HG03108 (cell line): Measurements from ENCODE around the gene LSM4.
"Not testable (repeated sequence)": the region's sequence is repeated elsewhere in the genome, so short reads cannot be mapped to it uniquely, and the experiment has no call there.

Experiments used
- ATAC-seq: cut with Tn5 transposase; IDR thresholded peaks from one replicate; pipeline ENCODE4 v1.9.1; 2021; ENCODE audit warnings: moderate library complexity; ENCODE audit not compliant: unreplicated experiment

Gene LSM4

DNA sequence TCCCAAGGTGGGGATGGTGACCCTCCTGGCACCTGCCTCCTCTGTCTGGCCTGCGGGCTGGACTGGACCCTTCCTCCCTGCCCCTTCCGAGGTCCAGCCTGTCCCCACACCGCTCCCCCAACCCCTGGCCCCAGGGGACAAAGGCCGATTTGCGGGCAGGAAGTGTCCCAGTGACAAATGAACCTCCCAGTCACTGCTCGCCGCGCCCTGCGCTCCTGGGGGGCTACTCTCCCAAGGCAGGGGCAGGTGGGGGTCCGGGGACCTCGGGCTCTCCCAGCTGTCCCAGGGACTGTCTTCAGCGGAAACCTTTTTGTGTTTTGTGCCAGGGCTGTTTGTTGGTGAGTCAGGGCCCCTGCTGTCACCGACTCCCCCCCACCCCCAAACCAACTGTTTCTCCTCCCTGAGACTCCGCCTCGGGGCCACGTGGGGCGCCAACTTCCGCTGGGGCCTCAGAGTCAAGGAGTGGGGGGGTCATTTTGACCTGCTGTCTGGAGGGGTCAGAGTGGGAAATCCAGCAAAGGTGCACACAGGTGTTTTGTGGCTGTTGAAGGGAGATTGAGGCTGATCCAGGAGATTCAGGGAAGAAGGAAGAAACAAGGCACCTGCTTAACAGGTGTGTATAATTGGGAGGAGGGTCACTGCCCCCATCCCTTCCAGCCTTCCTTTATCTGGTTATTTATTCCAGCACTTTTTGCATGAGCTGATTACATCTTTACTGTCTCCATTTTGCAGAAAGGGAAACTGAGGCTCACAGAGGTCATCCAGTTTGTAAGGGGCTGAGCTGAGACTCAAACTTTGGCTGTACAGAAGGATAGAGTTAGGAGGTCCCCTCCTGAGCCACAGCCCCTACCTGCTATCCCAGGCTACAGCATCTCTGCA lies 18.4 kb upstream of the LSM4 start:
- peak; percentile 42 for ATAC-seq

DNA sequence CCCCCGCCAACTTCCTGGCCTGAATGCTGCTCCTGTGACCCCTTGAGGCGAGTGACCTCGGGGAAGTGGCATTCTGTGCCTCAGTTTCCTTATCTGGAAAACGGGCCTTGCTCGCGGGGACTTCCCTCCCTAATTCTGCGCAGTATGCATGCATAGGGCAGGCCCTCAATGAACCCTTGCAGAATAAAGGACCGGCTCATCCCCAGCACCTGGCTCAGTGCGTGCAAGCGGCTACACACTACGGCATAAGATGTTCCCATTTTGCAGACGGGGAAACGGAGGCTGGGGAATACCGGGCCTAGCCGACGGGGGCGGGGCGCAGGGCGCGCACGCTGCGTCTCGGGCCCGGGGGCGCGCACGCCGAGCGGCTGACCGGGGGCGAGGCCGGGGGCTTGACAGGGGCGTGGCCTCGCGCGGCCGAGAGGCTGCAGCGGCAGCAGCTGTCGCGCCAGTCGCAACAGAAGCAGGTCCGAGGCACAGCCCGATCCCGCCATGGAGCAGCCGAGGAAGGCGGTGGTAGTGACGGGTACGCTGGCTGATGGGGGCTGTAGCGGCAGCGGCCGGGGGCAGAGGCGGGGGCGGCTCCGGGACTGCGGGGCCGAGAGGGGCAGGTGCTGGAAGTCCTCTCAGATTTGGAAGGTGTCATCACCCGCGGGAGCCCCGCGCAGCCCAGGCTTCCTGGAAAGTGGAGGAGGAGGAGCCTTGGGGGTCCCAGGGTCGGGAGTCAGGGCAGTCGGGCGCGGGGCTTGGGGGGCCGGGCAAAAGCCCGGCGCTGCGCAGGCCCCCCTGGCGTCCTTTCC lies 17.5 kb upstream of the LSM4 start, which contains the start of gene PGPEP1:
TSS of gene PGPEP1 (plus strand) at position 409 of the 800 bp plus-strand sequence. CDS start at position 493, 84 bp downstream.
- ATAC-seq, result peak; percentile 45

DNA sequence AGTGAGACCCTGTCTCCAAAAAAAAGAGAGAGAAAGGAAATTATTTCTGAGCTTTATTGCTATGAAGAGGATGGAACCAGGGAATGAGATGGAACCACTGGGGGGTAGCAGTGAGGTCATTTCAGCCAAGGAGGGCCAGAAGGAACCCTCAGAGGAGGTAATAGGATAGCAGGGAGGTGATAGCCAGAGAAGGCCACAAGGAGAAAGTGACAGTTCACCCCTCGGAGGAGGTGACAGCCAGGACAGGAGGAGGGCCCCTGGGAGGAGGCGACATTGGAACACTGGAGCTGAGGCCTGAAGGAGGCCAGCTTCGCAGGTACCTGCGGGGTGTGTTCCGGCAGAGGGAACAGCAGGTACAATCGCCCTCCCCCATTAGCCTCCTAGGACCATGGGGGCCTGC lies 16.8 kb upstream of the LSM4 start:
- ATAC-seq, result no peak

DNA sequence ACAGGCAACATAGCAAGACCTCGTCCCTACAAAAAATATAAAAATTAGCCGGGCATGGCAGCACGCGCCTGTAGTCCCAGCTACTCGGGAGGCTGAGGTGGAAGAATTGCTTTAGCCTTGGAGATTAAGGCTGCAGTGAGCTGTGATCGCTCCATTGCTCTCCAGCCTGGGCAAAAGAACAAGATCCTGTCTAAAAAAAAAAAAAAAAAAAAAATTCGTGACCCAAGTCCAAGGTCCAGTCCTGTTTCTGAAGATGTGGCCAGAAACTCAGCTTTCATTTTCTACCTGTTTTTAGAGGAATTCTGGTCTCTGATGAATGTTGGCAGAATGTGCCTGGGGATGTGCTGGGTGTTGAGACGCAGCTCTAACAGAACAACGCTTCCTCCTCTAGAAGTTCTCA lies 15.7 kb upstream of the LSM4 start:
- no peak for ATAC-seq

DNA sequence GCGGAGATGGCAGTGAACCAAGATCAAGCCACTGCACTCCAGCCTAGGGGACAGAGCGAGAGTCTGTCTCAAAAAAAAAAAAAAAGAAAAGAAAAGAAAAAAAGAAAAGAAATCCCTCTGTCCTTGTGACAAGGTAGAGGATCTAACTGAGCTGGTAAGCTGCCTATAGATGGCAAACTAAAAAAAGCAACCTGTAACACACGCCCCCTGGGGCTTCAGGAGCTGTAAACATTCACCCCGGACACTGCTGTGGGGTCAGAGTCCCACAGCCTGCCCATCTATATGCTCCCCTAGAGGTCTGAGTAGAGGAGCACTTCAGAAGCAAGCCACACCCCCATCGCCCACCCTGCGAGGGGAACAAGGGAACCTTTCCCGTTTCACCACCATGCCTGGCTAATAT lies 13.2 kb upstream of the LSM4 start:
- no peak for ATAC-seq

DNA sequence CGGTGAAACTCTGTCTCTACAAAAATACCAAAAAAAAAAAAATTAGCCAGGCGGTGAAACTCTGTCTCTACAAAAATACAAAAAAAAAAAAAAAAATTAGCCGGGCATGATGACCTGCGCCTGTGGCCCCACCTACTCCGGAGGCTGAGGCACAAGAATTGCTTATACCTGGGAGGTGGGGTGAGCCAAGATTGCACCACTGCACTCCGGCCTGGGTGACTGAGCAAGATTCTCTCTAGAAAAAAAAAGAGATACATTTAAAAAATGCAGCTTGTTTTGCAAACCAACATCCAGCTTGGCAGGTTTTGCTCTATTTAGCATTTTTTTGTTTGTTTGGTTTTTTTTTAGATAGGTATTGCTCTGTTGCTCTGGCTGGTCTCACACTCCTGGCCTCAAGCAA lies 10.8 kb upstream of the LSM4 start:
- ATAC-seq, result no peak

DNA sequence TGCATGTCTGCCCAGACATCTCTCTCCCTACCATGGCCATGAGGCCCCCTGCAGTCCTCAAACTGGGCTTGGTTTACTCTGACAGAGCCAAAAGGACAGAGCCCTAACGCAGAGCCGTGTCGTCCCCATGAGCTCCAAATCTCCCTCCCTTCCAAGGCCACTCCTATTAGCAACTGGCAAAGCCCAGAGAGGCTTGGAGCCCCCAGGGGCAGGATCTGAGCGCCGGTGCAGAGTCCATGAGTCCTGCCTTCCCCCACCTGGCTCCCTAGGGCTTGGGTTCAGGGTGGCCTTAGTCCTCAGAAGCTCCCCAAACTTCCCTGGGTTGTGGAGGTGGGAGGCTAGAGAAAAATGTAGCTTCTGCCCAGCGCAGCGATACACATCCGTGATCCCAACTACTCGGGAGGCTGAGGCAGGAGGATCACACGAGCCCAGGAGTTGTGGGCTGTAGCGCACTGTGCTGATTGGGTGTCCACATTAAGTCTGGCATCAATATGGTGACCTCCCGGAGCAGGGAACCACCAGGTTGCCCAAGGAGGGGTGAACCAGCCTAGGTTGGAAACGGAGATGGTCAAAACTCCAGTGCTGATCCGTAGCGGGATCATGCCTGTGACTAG lies 10.1 kb upstream of the LSM4 start:
- ATAC-seq, result no peak

DNA sequence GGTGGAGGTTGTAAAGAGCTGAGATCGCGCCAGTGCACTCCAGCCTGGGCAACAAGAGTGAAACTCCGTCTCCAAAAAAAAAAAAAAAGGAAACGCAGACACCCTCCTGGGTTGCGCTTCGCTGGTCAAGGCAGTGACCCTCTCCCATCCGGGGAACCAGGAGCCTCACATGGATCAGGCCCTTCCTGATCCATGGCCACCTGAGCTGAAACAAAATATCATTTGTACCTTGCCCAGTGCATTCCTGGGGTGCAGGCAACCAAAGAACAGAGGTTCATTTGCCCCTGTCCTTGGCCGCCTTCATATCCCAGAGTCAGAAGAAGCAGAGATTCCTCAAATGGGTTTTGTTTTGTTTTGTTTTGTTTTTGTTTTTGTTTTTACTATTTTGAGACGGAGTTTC lies 8.0 kb upstream of the LSM4 start:
- no peak for ATAC-seq

DNA sequence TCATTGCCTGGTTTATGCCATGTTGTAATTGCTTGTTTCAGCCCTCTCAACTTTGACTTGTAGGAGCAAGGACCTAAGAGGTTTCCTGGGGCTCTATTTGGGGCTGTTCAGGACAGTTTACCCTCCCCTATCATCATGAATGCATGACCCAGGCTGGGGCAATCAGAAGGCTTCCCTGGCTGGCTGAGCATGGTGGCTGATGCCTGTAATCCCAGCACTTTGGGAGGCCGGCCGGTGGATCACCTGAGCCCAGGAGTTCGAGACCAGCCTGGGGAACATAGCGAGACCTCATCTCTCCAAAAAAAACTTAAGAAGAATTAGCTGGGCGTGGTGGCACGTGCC lies 6.1 kb upstream of the LSM4 start:
- no peak for ATAC-seq

DNA sequence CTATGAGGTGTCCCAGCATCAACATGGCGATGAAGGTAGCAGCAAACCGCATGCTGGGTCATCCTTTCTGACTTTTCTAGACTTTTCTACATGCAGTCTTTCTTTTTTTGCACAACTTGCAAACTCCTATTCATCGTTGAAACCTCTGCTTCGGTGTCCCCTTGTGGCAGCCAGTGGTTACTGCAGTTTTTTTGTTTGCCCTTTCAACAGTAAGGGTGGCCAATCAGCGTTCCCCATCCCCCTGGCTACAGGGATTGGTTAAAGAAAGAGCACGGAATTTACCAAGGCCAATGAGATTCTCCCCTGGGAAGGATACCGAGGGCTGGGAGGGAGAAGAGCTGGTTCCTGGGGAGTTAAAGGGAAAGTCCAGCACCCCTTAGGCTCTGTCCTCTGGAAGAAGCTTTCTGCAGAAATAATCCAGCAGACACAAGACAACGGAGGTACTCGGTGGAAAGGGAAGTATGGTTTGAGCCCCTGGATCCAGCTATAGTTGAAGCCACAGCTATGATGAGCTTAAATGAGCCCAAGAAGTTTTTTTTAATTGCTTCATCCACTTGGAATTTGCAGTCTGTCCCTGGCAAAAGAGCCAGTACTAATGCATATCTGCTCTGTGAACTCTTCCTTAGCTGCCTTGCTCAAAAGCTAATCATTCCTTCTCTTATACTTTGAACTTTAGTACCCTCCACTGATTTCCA lies 5.6 kb upstream of the LSM4 start:
- ATAC-seq, result peak; percentile 84

DNA sequence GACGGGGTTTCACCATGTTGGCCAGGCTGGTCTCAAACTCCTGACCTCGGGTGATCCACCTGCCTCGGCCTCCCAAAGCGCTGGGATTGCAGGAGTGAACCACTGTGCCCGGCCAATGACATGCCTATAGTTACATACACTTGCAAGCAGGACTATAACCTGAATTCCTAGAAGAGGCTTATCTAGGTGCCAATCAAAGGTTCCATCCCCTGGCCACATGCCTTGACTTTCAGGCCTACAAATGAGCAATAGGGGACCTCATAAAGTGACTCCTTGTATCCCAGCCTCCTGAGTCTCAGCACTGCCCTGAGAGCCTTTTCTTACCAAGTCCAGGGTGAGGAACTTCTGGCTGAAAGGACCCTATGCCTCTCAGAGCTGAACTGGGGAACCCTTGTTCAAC lies 3.9 kb upstream of the LSM4 start:
- no peak for ATAC-seq

DNA sequence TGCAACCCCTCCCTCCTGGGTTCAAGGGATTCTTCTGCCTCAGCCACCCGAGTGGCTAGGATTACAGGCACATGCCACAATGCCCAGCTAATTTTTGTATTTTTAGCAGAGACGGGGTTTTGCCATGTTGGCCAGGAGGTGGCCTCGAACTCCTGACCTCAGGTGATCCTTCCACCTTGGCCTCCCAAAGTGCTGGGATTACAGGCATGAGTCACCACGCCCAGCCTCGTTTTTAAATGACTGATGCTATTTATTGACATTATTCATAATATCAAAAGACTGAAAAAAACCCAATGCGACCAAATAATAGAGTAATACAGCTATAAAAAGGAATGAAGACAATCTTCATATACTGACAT lies 1.5 kb upstream of the LSM4 start:
- ATAC-seq, result not testable (repeated sequence)

DNA sequence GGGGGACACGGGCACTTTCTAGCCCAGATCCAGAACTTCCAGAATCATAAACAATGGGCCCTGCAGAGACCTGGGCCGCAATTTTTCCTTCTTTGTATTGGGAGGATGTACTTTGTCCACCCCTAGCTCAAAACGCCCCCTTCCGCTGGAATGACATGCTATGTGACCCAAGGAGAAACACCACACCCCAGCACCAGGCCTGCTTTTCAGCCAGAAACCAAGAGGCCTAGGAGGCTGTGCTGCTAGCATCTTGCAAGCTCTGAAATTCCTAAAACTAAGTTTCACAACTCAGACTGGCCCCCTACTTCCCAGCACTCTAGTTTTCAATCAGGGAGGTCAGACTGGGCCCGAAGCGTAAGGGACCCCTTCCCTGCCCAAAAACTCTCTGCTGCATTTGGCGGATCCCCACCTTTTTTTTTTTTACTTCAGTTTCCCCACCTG lies 538 bp downstream of the LSM4 start:
- ATAC-seq, result no peak

DNA sequence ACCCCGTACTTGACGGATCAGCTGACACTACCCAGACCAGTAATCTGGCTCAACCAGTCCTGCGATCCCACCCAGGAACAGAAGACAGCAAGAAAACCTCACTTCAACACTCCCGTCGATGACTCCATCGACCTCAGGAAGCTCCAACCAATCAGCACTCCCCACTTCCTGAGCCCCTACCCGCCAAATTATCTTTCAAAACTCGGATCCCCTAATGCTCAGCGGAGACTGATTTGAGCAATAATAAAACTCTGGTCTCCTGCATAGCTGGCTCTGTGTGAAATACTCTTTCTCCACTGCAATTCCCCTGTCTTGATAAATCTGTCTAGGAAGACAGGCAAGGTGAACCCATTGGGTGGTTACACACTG lies 1.2 kb downstream of the LSM4 start:
- no peak for ATAC-seq

DNA sequence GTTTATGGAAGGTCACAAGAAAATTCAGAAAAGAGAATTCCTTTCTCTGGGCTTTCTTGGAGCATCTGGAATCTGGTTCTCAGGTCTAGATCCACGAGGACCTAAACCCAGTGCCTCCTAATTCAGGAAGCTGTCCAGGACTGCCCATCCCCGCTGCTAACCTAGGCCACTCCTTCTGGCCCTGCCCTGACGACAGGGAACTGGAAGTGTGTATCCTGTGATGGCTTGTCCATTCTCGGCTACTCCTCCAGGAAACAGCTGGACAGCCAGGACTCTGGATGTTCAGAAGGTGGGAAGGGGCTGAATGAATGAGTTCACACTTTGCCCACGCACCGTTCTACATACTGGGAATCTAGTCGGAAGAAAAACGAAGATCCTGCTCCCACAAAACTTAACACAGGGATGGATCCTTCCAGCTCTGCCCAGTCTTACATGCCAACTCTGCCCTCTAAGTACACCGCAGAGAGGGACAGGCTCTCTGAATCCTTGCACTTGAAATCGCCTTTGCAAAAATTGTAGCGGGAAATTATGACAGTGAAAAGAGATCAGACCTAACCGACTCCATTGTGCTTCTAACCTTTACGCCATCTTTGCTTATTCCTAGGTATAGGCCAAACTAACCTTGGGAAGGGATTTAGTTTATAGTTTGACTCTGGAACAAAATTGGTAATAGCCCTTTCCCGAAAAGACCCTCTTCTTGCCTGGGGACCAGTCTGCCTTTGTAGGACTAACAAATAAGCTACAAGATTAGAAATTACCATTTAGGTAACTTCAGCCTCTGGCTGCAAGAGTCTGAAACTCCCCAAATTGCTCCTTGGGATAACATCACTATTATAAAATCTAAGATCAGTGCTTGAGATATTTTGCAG lies 1.8 kb downstream of the LSM4 start:
- ATAC-seq, result no peak

DNA sequence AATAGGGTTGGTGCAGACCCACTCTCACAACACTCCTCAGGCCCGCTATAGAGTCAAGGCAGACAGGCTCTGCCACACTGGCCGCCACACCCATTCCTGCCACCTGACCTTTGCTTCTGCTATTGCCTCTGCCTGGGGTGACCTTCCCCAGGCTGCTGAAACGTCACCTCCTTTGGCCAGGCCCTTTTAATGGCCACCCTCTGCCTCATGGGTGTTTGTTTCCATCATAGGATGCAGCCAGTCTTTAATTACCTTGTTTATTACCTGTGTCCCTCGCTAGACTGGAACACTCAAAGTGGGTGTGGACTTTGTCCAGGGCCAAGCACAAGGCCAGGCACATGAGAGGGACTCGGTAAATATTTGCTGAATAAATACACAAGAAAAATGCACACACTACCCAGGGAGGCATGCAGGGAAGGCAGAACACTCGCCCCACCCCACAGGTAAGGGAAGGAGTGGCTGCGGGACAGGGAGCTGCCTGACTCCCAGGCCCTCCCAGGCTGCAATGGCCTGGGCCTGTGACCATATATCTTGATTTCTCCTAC lies 3.2 kb downstream of the LSM4 start:
- ATAC-seq, result no peak

DNA sequence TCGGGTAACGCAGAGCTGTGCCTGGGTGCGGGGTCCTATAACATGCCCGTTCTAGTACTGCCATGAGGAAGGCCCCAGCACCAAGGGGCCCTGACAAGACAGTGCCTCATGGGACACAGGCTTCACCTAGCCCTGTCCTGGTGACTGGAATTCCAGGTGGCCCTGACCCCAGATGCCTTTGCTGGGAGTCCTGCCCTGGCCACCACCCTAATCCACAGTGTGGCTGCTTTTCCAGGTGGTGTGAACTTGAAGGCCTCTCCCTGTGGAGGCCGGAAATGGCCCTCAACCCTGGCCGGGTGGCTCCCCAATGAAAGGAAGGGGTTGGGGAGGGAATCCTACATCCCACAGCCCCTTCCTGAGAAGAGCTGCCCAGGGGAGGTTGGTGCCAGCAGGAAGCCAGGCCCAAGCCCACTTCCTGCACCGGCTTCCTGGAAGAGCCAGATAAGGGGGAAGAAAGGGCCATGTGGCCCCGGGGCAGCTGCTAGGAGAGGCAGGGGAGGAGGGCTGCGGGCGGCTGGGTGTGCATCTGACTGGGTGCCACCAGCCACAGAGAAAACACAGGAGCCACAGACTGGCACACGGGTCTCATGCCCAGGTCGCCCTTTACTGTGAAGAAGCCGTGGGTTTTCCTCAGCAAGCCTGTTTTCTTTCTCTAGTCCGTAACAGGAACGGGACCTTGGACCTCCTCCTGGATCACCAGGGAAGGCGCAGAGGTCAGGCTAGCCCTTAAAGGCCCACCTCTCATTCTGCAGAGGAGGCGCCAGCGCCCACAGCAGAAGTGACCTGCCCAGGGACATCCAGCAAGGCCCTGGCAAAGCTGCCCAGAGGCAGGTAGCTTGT lies 4.7 kb downstream of the LSM4 start:
- no peak for ATAC-seq

DNA sequence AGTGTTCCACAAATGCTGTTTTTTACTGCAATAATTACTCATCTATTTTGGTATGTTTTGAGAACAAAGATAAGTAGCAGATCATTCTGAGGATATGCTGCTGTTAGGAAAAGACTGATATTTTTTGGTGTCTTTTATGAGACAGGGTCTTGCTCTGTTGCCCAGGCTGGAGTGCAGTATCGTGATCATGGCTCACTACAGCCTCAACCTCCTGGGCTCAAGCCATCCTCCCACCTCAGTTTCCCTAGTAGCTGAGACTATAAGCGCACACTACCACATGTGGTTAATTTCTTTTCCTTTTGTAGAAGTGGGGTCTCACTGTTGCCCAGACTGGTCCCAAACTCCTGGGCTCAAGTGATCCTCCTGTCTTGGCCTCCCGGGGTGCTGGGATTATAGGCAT lies 9.5 kb downstream of the LSM4 start:
- ATAC-seq, result no peak

DNA sequence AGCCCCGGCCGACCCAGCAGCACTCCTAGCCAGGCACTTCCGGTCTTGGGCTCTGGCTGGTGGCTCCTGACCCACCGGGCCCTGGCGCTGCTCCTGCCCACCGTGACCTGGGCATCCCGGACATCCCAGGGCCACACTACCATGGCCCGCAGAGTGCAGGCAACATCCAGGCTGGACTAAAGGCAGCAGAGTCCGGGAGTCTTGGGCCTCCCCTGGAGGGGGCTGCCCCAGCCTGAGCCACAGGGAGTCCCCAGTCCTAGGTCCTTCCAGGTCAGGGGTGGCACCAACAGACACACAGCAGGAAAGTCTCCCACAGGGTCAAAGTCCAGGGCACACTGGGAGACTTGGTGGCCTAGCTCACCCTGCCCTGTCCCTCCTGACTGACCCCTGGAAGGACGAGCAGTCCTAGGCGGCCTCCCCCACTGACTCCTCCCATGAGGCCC lies 10.8 kb downstream of the LSM4 start:
- ATAC-seq, result no peak
